SU-DHL-6 (cell line): ENCODE data around the gene ITPRIPL1.

ENCODE experiments used
- EZH2phosphoT487 ChIP-seq: fragments of 200-600 bp; sonication (generic), shearing (Covaris generic); conservative IDR thresholded peaks from 2 replicates; pipeline ENCODE4 v1.6.1; 2018; ENCODE audit warnings: mild to moderate bottlenecking, antibody characterized with exemption, low read length, moderate library complexity, mixed read lengths
- TF ChIP-seq, protein P1 (sequence below): fragments of 200-600 bp; sonication (generic); IDR thresholded peaks from one replicate; pipeline ENCODE4 v1.5.1; 2017; ENCODE audit warnings: antibody characterized with exemption, mild to moderate bottlenecking, low read length, moderate library complexity; ENCODE audit not compliant: insufficient read depth, poor library complexity, severe bottlenecking

DNA sequence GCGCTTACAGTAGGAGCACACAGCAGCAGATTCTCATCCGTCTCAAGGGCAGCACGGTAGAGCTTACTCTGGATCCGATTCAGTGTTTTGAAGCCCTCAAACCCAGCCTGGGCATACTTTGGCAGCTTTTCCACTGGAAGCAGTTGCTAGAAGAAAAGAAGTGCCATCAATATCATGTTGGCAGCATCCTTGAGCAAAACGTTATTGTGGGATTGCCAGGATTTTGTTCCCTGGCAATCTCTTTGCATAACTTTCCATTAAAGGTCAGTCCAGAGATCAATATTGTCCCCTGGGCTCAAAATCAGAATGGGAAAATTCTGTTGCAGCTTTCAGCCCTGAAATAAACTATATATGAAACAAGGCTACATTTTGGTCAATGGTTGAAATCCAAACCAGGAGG lies 28.2 kb upstream of the ITPRIPL1 start:
- TF ChIP-seq, protein P1, sequence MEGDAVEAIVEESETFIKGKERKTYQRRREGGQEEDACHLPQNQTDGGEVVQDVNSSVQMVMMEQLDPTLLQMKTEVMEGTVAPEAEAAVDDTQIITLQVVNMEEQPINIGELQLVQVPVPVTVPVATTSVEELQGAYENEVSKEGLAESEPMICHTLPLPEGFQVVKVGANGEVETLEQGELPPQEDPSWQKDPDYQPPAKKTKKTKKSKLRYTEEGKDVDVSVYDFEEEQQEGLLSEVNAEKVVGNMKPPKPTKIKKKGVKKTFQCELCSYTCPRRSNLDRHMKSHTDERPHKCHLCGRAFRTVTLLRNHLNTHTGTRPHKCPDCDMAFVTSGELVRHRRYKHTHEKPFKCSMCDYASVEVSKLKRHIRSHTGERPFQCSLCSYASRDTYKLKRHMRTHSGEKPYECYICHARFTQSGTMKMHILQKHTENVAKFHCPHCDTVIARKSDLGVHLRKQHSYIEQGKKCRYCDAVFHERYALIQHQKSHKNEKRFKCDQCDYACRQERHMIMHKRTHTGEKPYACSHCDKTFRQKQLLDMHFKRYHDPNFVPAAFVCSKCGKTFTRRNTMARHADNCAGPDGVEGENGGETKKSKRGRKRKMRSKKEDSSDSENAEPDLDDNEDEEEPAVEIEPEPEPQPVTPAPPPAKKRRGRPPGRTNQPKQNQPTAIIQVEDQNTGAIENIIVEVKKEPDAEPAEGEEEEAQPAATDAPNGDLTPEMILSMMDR: no peak
- no peak for TF ChIP-seq EZH2phosphoT487
